Gastrocnemius medialis (tissue), 4 donors: ENCODE results near the gene NNAT.

Experiments used
- CTCF ChIP-seq, 5 experiments: fragments of 450-650 bp in 3 of 5; fragments of 200-600 bp in 2 of 5; sonication (generic) in 2 of 5; IDR thresholded peaks in 4 of 5; conservative IDR thresholded peaks in 1 of 5; 1 replicate in 4 of 5; 2 replicates in 1 of 5; pipeline ENCODE4 v1.5.1; 2016 to 2019; ENCODE audit warnings: antibody characterized with exemption in 5 of 5, mild to moderate bottlenecking in 3 of 5, moderate library complexity in 3 of 5
- POLR2A ChIP-seq, 2 donors: fragments of 450-650 bp; IDR thresholded peaks; one replicate each; pipeline ENCODE4 v1.6.1; 2017; ENCODE audit warnings: antibody characterized with exemption in 2 of 2, mild to moderate bottlenecking in 2 of 2, moderate library complexity in 2 of 2

GRCh38 chr20:37492945-37493344, 28.1 kb upstream of the NNAT start:
- TF ChIP-seq CTCF (IDR thresholded peaks at IDR 0.05 in 4 of 5, conservative IDR thresholded peaks at IDR 0.05 in 1 of 5) (no peak), POLR2A (IDR thresholded peaks at IDR 0.05) (no peak)
